ENCODE measurements around the gene NEURL3.
"Not testable (repeated sequence)": the region's sequence is repeated elsewhere in the genome, so short reads cannot be mapped to it uniquely, and the experiment has no call there.

NEURL3 gene, protein sequence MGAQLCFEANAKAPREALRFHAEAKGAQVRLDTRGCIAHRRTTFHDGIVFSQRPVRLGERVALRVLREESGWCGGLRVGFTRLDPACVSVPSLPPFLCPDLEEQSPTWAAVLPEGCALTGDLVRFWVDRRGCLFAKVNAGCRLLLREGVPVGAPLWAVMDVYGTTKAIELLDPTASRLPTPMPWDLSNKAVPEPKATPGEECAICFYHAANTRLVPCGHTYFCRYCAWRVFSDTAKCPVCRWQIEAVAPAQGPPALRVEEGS

DNA sequence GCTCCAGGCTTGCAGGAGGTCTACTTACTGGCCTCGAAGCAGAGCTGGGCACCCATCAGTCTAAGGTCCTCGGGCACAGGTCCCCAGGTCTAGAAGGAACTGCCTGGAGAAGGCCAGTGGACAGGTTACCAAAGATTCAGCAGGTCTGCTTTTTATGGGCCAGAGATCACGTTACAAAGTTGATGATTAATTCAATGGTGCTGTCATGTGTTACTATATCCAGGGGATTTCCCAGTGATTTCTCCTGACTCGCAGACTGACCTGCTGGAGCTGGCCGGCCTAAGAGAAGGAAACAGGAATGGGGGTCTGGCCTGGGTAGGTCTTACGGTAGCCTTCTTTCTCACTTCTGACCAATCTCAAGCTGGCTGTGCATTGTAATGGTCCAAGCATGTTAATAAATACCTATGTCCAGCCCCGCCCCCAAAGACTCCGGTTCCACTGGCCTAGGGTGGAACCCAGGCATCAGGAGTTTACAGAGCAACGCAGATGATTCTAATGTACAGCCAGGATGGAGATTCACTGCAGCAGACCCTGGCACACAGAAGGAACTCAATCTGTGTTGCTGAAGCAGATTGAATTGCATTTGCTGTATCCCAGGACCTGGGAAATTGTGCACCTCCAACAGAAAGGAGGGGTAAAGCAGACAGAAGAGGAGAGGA lies at the start of gene NEURL3:
TSS of gene NEURL3 (minus strand) at position 127 of the 659 bp plus-strand sequence. CDS start at position 56, 71 bp downstream.
- Histone ChIP-seq H3K9me3 (ENCODE audit: control insufficient read depth, insufficient read depth, low read length) (no peaks in the 10 kb centered on the region), H3K4me3 (ENCODE audit: low read depth, low read length) (no peak within 1 kb of the TSS), H3K36me3 (ENCODE audit: control insufficient read depth, insufficient read depth, low read length) (no peaks in the 10 kb centered on the region), H3K27me3 (ENCODE audit: control insufficient read depth, insufficient read depth, low read length) (peaks cover 16% of the 10 kb centered on the region), H3K9ac (ENCODE audit: low read depth, low read length) (no peak within 1 kb of the TSS), H3K4me1 (ENCODE audit: control insufficient read depth, insufficient read depth, low read length) (peaks cover 2% of the 10 kb centered on the region)

- H3K36me3 ChIP-seq (ENCODE audit: control insufficient read depth, insufficient read depth, low read length): no peaks in the 10 kb centered on the region
- H3K27me3 ChIP-seq (ENCODE audit: control insufficient read depth, insufficient read depth, low read length): no peaks in the 10 kb centered on the region
- H3K9ac ChIP-seq (ENCODE audit: low read depth, low read length): no peak overlapping the region
- no peaks in the 10 kb centered on the region for H3K9me3 ChIP-seq (ENCODE audit: control insufficient read depth, insufficient read depth, low read length)
- peaks cover 2% of the 10 kb centered on the region for H3K4me1 ChIP-seq (ENCODE audit: control insufficient read depth, insufficient read depth, low read length)
- H3K4me3 ChIP-seq (ENCODE audit: low read depth, low read length): peak overlapping the region; percentile 30
Measured at GRCh38 chr2:96554293-96555145, 49.4 kb upstream of the NEURL3 start.

DNA sequence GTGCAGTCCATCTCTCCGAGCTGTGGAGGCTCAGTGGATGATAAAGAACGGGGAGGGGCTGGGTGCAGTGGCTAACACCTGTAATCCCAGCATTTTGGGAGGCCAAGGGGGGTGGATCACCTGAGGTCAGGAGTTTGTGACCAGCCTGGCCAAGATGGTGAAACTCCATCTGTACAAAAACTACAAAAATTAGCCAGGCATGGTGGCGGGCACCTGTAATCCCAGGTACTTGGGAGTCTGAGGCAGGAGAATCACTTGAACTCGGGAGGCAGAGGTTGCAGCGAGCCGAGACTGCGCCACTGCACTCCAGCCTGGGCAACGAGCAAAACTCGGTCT lies 48.8 kb upstream of the NEURL3 start:
- H3K27me3 ChIP-seq (ENCODE audit: control insufficient read depth, insufficient read depth, low read length); H3K9ac ChIP-seq (ENCODE audit: low read depth, low read length); H3K36me3 ChIP-seq (ENCODE audit: control insufficient read depth, insufficient read depth, low read length); H3K9me3 ChIP-seq (ENCODE audit: control insufficient read depth, insufficient read depth, low read length); H3K4me3 ChIP-seq (ENCODE audit: low read depth, low read length); H3K4me1 ChIP-seq (ENCODE audit: control insufficient read depth, insufficient read depth, low read length): not testable (repeated sequence)

GRCh38 chr2:96553176-96553956 lies 48.2 kb upstream of the NEURL3 start:
- Histone ChIP-seq H3K27me3 (ENCODE audit: control insufficient read depth, insufficient read depth, low read length) (no peaks in the 10 kb centered on the region), H3K9me3 (ENCODE audit: control insufficient read depth, insufficient read depth, low read length) (no peaks in the 10 kb centered on the region), H3K4me3 (ENCODE audit: low read depth, low read length) (no peak overlapping the region), H3K4me1 (ENCODE audit: control insufficient read depth, insufficient read depth, low read length) (peaks cover 2% of the 10 kb centered on the region), H3K36me3 (ENCODE audit: control insufficient read depth, insufficient read depth, low read length) (no peaks in the 10 kb centered on the region), H3K9ac (ENCODE audit: low read depth, low read length) (no peak overlapping the region)

GRCh38 chr2:96552315-96553175 lies 47.4 kb upstream of the NEURL3 start:
- Histone ChIP-seq H3K9me3 (ENCODE audit: control insufficient read depth, insufficient read depth, low read length) (no peaks in the 10 kb centered on the region), H3K4me3 (ENCODE audit: low read depth, low read length) (no peak overlapping the region), H3K27me3 (ENCODE audit: control insufficient read depth, insufficient read depth, low read length) (no peaks in the 10 kb centered on the region), H3K9ac (ENCODE audit: low read depth, low read length) (no peak overlapping the region), H3K36me3 (ENCODE audit: control insufficient read depth, insufficient read depth, low read length) (no peaks in the 10 kb centered on the region), H3K4me1 (ENCODE audit: control insufficient read depth, insufficient read depth, low read length) (peaks cover 7% of the 10 kb centered on the region)

- no peaks in the 10 kb centered on the region for H3K27me3 ChIP-seq (ENCODE audit: control insufficient read depth, insufficient read depth, low read length)
- no peak overlapping the region for H3K4me3 ChIP-seq (ENCODE audit: low read depth, low read length)
- H3K9me3 ChIP-seq (ENCODE audit: control insufficient read depth, insufficient read depth, low read length): no peaks in the 10 kb centered on the region
- no peaks in the 10 kb centered on the region for H3K36me3 ChIP-seq (ENCODE audit: control insufficient read depth, insufficient read depth, low read length)
- no peak overlapping the region for H3K9ac ChIP-seq (ENCODE audit: low read depth, low read length)
- H3K4me1 ChIP-seq (ENCODE audit: control insufficient read depth, insufficient read depth, low read length): peaks cover 12% of the 10 kb centered on the region
Measured at GRCh38 chr2:96551605-96552314, 46.6 kb upstream of the NEURL3 start.

GRCh38 chr2:96550787-96551604 lies 45.8 kb upstream of the NEURL3 start:
- Histone ChIP-seq H3K36me3 (ENCODE audit: control insufficient read depth, insufficient read depth, low read length) (no peaks in the 10 kb centered on the region), H3K4me3 (ENCODE audit: low read depth, low read length) (no peak overlapping the region), H3K9ac (ENCODE audit: low read depth, low read length) (no peak overlapping the region), H3K4me1 (ENCODE audit: control insufficient read depth, insufficient read depth, low read length) (peaks cover 15% of the 10 kb centered on the region), H3K9me3 (ENCODE audit: control insufficient read depth, insufficient read depth, low read length) (no peaks in the 10 kb centered on the region), H3K27me3 (ENCODE audit: control insufficient read depth, insufficient read depth, low read length) (no peaks in the 10 kb centered on the region)

DNA sequence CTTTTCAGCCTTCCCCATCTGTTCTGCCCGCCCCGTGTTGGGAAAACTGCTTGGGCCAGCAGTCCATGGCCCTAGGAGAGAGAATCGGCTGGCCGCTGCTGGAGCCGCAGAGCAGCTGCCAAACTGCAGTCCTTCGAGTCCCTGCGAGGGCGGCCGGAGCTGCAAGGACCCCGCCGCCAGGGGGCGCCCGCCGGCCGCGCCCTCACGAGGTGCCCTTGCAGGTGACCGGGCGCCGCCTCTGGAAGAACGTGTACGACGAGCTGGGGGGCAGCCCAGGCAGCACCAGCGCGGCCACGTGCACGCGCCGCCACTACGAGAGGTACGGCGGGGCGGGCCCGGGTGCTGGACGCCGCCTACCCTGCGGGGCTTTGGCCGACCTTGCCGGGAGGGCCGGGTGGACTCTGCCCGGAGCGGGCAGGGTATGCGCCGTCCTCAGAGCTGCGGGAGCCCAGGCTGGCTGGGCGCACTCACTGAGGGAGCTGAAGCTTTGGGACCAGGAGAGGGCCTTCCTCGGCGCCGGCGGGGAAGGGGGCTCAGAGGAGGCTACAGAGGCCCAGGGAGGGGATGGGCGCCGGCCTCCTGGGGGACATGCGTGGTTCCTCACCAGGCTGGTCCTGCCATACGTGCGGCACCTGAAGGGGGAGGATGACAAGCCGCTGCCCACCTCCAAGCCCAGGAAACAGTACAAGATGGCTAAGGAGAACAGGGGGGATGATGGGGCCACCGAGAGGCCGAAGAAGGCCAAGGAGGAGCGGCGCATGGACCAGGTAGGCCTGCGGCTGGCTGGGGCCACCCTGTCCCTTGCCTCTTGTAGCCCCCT lies 45.0 kb upstream of the NEURL3 start:
- Histone ChIP-seq H3K4me3 (ENCODE audit: low read depth, low read length) (no peak overlapping the region), H3K9ac (ENCODE audit: low read depth, low read length) (no peak overlapping the region), H3K9me3 (ENCODE audit: control insufficient read depth, insufficient read depth, low read length) (no peaks in the 10 kb centered on the region), H3K36me3 (ENCODE audit: control insufficient read depth, insufficient read depth, low read length) (no peaks in the 10 kb centered on the region), H3K27me3 (ENCODE audit: control insufficient read depth, insufficient read depth, low read length) (no peaks in the 10 kb centered on the region), H3K4me1 (ENCODE audit: control insufficient read depth, insufficient read depth, low read length) (peaks cover 15% of the 10 kb centered on the region)

DNA sequence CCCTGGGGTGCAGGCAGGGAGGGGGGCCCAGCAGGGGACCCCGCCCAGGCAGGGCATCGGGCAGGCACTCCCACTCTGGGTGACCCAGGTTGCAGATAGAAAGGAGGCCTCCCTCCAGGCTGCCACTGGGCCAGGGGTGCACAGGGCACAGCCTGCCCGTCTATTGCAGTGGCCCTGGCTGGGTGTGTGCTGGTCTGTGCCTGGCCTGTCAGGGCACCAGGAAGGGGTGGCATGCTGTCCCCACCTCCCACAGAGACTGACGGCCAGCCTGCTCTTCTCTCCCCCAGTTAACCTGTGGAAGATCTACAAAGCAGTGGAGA lies 44.3 kb upstream of the NEURL3 start:
- Histone ChIP-seq H3K4me1 (ENCODE audit: control insufficient read depth, insufficient read depth, low read length) (peaks cover 13% of the 10 kb centered on the region), H3K9me3 (ENCODE audit: control insufficient read depth, insufficient read depth, low read length) (no peaks in the 10 kb centered on the region), H3K27me3 (ENCODE audit: control insufficient read depth, insufficient read depth, low read length) (peaks cover 4% of the 10 kb centered on the region), H3K36me3 (ENCODE audit: control insufficient read depth, insufficient read depth, low read length) (no peaks in the 10 kb centered on the region), H3K4me3 (ENCODE audit: low read depth, low read length) (no peak overlapping the region), H3K9ac (ENCODE audit: low read depth, low read length) (no peak overlapping the region)

Measured in iPS-15b (cell line).